T-helper 1 cell treated with Interleukin-12 subunit alpha and Interleukin-12 subunit beta and Interleukin-4 antibody, amounts not matched to agents 30 ng/mL and 1 ng/mL, for 36 hours (primary cell): ENCODE data around the gene KLHDC10. TPM values are rescaled to one million over a fixed set of nuclear protein-coding genes. Genes with fewer than 3 reads are reported as not detected.
"Not testable (repeated sequence)": the region's sequence is repeated elsewhere in the genome, so short reads cannot be mapped to it uniquely, and the experiment has no call there.

Experiments used
- intact Hi-C: fragments of 100-400 bp; cut with micrococcal nuclease; formaldehyde crosslinking; loops from one replicate; pipeline ENCODE4 v1.15.1; 2024
- total RNA-seq: library from RNA; stranded (reverse); gene quantifications from 2 replicates; pipeline ENCODE4 v1.2.3, GENCODE V29; 2022

KLHDC10 gene, protein sequence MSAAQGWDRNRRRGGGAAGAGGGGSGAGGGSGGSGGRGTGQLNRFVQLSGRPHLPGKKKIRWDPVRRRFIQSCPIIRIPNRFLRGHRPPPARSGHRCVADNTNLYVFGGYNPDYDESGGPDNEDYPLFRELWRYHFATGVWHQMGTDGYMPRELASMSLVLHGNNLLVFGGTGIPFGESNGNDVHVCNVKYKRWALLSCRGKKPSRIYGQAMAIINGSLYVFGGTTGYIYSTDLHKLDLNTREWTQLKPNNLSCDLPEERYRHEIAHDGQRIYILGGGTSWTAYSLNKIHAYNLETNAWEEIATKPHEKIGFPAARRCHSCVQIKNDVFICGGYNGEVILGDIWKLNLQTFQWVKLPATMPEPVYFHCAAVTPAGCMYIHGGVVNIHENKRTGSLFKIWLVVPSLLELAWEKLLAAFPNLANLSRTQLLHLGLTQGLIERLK
- 18.5 and 20.4 TPM in 2 replicates for total RNA-seq

DNA sequence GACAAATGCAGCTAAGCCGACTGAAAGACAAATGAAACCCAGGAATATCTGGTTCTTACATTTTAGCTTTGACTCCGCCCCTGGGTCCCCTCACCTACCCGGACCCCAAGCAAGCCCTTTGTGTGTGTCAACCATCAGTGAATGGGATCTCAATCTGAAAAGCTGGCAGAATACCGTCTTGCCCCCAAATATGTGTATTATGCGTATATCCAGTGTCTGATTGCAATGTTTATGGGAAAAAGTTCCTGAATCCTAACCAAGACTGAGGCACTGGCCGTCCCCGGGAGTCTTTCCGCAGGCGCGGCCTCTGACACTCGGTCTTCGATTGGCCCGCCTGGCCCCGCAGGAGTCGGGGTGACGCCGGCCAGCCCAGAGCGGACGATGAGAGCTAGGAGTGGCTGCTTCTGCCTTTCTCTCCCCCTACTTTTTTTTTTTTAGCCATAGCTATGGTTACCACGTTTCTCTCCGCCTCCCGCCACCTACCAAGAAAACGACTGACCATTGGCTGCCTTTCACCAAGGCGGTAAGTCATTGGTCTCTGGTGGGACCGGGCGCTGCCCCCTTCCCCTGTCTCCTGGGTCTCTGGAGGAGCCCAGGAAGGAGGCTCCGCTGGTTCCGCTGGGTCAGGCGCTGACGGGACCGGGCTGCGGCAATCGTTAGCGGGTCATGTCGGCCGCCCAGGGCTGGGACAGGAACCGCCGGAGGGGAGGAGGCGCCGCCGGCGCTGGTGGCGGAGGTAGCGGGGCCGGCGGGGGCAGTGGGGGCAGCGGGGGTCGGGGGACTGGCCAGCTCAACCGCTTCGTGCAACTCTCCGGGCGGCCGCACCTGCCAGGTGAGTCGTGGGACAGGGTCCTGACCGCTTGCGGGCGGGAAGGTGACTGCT, at the start of gene KLHDC10:
Gene KLHDC10 (plus strand): TSS at position 557 of the 883 bp plus-strand sequence. CDS start 110 bp downstream, at position 667.
- intact Hi-C loops = loop anchor here (1.0 to 5.0 kb wide), 19 partner anchors 9 to 1487 kb away; partner anchors contain the start of genes ATP6V1F, COPG2, PODXL and TMEM209

DNA sequence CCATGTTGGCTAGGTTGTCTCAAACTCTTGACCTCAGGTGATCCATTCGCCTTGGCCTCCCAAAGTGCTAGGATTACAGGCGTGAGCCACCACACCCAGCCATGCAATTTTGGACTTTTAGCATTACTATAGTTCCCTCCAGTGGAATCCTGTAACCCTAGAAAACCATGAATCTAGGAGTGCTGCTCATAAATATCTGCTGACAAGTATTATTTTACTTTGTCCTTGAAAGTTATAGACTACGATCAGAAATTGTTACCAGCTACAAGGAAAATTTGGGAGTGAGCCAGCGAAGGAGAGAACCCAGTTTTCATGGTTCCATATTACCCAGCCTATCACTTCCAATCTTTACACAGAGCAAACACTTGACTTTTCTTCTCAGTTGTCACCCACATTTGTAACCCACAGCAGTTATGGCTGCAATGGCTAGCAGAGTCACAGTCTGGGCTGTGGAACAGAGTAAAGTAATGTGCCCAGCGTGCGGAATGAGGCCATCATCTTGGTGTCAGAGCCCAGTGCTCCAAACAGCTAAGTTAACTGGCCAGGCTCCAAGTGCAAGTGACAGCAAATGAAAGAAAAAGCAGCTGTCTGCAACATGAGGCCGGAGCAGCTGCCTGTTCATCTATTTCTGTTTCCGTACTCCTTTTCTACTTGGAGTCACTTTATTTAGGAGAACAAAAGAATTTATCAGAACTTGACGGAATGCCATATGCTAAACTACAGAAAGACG, 49.1 kb upstream of the KLHDC10 start:
- intact Hi-C loops = no loop called here

DNA sequence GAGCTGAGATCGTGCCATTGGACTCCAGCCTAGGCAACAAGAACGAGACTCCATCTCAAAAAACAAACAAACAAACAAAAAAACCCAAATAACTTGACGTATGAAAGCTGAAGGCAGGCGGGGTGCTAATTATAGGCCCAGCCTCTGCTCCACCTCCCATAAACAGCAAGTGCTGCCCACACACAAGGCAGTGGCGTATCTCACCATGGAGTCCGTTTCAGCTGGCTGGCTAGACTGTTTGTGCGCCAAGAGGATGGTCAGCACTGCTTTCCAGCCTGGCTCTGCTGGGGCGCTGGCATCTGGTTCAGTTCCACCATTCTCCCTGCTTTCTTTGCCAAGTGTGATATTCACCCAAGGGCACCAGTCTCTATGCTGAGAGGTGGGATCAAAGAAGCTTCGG, 48.2 kb upstream of the KLHDC10 start:
- intact Hi-C loops = no loop called here

DNA sequence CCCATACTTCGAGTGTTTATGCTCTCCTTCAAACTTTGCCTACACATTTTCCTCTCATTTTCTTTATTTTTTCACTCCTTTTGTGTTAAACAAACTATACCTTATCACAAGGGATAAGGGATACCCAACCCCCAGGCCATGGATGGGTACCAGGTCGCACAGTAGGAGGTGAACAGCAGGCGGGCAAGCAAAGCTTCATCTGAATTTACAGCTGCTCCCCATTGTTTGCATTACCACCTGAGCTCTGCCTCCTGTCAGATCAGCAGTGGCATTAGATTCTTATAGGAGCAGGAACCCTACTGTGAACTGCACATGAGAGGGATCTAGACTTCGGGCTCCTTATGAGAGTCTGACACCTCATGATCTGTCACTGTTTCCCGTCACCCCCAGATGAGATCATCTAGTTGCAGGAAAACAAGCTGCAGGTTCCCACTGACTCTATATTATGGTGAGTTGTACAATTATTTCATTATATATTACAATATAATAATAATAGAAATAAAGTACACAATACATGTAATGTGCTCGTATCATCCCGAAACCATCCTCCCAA, 47.6 kb upstream of the KLHDC10 start:
- intact Hi-C loops = no loop called here

DNA sequence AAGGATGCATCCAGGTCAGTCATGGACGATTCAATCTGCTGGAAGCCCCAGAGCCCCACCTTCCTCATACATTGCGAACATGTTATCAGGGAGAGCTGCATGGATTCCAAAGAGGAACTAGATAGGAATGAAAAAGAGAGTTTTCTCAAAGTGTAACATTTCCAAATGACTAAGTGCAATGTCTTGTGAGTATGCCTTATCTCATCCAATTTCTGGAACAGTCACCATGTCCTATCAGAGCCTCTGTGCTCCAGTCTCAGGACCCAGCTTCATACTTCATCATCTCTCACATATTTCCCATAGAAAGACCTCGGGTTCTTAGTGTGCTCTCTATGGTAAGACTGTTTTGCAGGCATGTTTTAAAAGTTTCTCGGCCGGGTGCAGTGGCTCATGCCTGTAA, 45.9 kb upstream of the KLHDC10 start:
- intact Hi-C loops = no loop called here

DNA sequence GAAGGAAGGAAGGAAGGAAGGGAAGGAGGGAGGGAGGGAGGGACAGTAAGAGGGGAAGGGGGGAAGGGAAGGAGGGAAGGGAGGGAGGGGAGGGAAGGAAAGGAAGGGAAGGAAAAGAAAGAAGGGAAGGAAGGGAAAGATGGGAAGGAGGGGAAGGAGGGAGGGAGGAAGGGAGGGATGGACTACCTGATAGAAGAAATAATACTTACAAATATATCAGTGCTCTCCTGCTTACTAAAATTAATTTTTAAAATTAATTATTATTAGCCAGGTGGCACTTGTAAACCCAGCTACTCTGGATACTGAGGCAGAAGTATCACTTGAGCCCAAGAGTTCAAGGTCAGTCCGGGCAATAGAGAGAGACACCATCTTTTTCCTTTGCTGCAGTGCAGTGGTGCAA, 37.6 kb upstream of the KLHDC10 start:
- intact Hi-C loops = no loop called here

DNA sequence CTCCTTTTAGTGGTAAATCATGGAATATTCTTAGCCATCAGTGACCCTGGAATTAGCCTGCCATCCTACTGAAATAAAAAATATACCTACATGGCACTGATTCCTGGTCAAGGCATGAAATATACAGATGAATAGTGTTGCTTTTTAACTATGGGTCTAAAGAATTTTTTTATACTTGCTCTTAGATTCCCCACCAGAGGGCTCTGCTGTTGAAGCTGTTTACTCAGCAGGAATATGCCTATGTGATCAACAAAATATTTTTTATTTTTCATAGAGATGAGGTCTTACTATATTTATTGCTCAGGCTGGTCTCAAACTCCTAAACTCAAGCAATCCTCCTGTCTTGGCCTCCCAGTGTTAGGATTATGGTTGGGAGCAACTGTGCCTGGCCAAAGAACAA, 32.6 kb upstream of the KLHDC10 start:
- intact Hi-C loops = no loop called here

DNA sequence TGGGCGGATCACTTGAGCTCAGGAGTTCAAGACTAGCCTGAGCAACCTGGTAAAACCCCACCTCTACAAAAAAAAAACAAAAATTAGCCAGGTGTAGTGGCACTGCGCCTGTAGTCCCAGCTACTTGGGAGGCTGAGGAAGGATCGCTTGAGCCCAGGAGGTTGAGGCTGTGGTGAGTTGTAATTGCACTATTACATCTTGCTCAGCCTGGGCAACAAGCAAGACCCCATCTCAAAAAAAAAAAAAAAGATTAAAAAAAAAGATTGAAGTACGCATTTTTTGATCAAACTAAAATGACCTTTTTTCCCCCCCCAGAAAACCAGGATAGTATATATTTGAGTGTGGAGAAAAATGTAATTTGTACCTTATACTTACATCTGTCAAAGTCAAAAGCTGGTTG, 29.8 kb upstream of the KLHDC10 start:
- intact Hi-C loops = no loop called here

DNA sequence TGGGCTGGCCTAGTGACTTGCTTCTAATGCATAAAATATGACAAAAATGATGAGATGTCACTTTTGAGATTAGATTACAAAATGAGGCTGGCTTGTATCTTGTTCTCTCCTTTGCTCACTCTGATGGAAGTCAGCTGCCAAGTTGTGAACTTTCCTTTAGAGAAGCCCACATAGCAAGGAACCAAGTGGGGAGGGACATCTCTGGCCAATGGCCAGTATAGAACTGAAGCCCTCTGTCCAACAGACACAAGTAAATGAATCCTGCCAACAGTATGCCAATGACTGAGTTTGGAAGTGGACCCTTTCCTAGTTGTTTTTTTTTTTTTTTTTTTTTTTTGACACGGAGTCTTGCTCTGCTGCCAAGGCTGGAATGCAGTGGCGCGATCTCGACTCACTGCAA, 22.5 kb upstream of the KLHDC10 start:
- intact Hi-C loops = no loop called here

DNA sequence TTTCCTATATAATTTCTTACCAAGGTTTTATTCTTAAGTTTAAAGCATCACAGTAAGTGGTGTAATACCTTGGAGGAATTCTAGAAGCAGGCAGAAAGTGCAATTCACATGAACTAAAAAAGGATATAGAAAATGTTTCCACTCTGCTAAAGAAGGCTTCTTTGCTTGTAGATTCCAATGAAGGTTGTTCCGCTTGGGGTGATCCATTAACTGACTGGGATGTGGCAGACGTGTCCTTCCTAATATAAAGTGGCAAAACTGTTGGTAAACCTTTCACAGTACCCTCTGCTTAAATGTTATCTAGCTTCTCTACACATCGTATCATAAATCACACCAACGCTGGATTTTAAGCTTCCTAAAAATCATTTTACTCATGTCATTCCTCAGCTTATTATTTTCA, 21.4 kb upstream of the KLHDC10 start:
- intact Hi-C loops = no loop called here

DNA sequence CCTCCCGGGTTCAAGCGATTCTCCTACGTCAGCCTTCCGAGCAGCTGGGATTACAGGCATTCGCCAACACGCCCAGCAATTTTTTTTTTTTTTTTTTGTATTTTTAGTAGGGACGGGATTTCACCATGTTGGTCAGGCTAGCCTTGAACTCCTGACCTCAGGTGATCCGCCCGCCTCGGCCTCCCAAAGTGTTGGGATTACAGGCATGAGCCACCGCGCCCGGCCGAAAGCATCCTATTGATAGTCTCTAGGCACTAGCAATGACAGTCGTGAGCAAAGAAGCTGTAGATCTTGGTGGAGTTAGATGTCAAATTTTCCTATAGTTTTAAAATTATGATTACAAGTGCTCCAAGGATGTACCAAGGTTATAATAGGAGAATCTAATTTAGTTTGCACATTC, 18.1 kb upstream of the KLHDC10 start:
- intact Hi-C loops = loop anchor here (5.0 to 10.0 kb wide), 3 partner anchors 155 to 1597 kb away; partner anchors contain the start of genes COPG2, HILPDA, SSMEM1 and TMEM209

DNA sequence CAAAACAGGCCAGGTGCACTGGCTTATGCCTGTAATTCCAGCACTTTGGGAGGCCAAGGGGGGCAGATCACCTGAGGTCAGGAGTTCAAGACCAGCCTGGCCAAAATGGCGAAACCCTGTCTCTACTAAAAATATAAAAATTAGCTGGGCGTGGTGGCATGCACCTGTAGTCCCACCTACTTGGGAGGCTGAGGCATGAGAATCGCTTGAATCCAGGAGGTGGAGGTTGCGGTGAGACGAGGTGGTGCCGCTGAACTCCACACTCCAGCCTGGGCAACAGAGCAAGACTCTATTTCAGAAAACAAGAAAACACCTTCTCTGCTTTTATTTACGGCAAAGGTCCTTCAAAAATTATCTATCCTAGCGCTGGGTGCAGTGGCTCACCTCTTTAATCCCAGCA, 15.1 kb upstream of the KLHDC10 start:
- intact Hi-C loops = loop anchor here (10.0 kb wide), 1 partner anchor 1600 kb away; the partner anchor contains the start of gene HILPDA

DNA sequence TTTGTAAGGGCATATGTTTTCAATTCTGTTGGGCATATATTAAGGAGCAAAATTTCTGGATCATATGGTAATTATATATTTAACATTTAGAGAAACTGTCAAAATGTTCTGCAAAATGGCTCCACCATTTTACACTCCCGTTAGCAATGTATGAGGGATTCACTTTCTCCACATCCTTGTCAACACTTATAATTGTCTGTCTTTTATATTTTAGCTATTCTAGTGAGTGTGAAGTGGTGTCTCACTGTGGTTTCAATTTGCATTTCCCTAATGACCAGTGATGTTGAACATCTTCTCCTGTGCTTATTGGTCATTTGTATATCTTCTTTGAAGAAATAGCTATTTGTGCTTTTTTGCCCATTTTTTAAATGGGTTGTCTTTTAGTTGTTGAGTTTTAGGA, 8.1 kb upstream of the KLHDC10 start:
- intact Hi-C loops = loop anchor here (2.0 kb wide), 2 partner anchors 499 to 697 kb away; no protein-coding TSS in a partner anchor

DNA sequence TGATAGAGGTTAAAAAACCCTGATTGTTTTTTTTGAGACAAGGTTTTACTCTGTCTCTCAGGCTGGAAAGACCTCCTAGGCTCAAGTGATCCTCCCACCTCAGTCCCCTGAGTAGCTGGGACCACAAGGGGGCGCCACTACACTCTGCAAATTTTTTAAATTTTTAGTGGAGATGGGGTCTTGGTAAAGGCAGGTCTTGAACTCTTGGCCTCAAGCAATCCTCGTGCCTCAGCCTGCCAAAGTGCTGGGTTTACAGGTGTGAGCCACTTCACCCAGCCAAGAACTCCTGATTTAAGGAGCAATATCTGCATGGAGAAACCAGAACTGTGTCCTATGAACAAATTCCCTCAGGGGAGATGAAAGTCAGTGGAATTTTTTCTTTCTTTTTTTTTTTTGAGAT, 7.3 kb upstream of the KLHDC10 start:
- intact Hi-C loops = loop anchor here (1.0 to 2.0 kb wide), 3 partner anchors 498 to 769 kb away; no protein-coding TSS in a partner anchor

DNA sequence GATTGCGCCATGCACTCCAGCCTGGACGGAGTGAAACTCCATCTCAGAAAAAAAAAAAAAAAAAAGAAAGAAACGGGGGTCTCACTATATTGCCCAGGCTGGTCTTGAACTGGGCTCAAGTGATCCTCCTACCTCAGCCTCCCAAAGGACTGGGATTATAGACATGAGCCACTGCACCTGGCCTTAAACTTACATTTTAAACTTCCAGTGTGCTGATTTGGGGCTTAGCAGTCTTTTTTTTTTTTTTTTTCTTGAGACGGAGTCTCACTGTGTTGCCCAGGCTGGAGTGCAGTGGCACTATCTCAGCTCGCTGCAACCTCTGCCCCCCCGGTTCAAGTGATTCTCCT, 5.8 kb upstream of the KLHDC10 start:
- intact Hi-C loops = not testable (repeated sequence)

DNA sequence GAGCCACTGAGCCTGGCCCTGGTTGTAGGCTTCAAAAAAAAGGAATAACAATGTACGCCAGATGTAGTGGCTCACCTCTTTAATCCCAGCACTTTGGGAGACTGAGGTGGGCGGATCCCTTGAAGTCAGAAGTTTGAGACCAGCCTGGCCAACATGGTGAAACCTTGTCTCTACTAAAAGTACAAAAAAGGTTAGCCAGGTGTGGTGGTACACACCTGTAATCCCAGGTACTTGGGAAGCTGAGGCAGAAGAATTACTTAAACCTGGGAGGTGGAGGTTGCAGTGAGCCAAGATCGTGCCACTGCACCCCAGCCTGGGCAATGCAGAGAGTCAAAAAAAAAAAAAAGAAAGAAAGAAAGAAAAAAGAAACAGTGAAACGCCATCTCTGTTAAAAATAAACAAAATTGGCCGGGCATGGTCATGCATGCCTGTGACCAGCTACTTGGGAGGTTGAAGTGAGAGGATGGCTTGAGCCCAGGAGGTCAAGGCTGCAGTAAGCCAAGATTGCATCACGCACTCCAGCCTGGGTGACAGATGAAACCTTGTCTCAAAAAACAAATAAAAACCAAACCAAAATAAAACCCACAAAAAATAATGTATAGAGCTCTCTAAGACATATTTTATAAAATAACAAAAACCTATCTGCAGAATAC, 4.7 kb upstream of the KLHDC10 start:
- intact Hi-C loops = no loop called here

DNA sequence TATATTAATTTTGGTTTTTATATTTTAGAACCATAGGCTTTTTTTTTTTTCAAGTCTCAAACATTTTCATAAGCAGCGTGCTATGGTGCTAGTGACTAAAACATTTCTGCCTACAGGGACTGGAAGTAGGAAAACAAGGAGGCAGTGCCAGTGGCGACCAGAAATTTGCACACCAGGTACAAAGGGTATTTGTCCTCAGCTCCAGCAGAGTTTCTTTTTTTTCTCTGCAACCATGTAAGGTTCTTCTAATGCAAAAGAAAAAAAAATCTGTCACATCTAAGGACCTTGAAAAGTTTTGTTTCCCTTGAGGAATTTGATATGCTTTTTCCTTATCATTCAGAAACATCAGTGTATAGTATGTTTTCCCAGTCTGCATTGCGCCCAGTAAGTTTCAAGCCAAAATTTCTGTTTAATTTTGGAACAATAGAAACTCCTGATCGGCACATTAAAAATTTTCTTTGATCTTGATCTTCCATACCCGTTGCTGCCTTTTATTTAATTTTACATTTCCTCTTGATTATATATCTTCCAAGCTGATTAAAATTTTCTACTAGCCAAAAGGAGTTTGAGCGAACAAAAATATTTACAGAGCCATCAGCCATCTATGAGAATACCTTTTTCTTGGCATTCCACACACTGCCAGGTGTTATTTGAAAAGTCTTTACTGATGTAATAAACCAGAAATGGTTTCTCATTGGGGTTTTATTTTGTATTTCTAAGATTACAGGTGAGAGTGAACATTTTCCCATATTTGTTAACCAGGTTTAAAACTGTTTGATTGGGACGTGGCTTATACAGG, 956 bp upstream of the KLHDC10 start:
- intact Hi-C loops = loop anchor here (1.0 kb wide), 1 partner anchor 8 kb away; no protein-coding TSS in a partner anchor

DNA sequence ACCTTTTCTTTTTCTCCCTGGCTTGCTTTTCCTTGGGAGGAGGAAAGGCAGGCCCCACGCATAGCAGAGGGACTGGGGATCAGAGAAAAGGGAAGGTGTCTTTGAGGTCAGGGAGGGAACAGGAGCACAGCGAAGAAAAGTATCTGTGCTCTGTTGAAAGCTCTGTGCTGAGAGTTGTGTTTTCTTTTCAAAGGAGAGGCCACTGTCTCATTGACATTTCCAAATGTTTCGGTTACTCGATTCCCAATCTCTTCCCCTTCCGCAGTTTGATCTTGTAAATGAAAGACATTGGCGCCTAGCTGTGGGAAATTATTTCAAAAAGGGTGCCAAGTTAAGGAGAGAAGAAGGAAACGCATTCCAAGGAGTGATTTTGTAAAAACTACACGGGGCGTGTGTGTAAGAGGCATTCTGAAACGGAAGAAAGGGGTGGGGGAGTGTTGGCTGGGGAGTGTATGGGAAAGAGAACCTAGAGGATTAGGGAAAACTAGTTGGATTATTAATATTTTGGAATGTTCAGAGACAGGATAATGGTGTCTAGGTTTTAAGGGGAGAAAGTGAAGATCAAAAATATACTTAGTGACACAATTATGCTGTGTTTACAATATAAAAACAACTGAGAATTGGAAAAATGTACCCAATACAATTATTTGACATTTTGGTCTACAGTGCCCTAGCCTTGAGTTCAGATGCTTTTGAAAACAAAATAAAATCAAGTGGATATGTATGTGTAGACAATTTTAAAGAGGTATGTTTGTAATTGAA, 708 bp downstream of the KLHDC10 start:
- intact Hi-C loops = loop anchor here (1.0 to 5.0 kb wide), 18 partner anchors 20 to 1486 kb away; partner anchors contain the start of genes ATP6V1F, COPG2, PODXL and TMEM209
